Kidney (tissue), 14 donors: ENCODE results near the gene SLIT1. TPM values are rescaled to one million over a fixed set of nuclear protein-coding genes. Genes with fewer than 3 reads are reported as not detected.
A peak's percentile ranks its signal among the peaks of the same experiment; 100 is the strongest.

Experiments
- DNase-seq, 5 donors: peaks; one replicate each; pipeline ENCODE4 v3.0.0-alpha.2; 2013 to 2020
- FAIRE-seq: peaks from 2 replicates; lab custom pipeline; 2012; peaks lifted over from hg19 to GRCh38; lab: Jason Lieb, UNC
- H3K27ac ChIP-seq, 2 donors: one replicate each; pipeline ENCODE4 v1.7.0; 2013; ENCODE audit warnings: low read depth in 2 of 2, low read length in 2 of 2, inconsistent platforms in 1 of 2
- H3K27me3 ChIP-seq: one replicate; pipeline ENCODE4 v1.7.1; 2013; ENCODE audit warnings: low read length, inconsistent platforms; ENCODE audit not compliant: control insufficient read depth, insufficient read depth
- H3K36me3 ChIP-seq, 3 donors: one replicate each; pipeline versions ENCODE4 v1.7.0 to v1.7.1; 2013; ENCODE audit warnings: low read length in 3 of 3, control low read depth in 1 of 3, inconsistent platforms in 1 of 3; ENCODE audit not compliant: insufficient read depth in 3 of 3, control insufficient read depth in 2 of 3
- H3K4me1 ChIP-seq, 3 donors: one replicate each; pipeline versions ENCODE4 v1.7.0 to v1.7.1; 2013; ENCODE audit warnings: low read length in 3 of 3, inconsistent platforms in 1 of 3, low read depth in 1 of 3; ENCODE audit not compliant: control insufficient read depth in 2 of 3, insufficient read depth in 2 of 3
- H3K4me3 ChIP-seq, 3 donors: one replicate each; pipeline versions ENCODE4 v1.7.0 to v1.8.1; 2013; ENCODE audit warnings: low read length in 3 of 3, control low read depth in 1 of 3, inconsistent platforms in 1 of 3
- H3K9ac ChIP-seq, 3 donors: one replicate each; pipeline versions ENCODE4 v1.7.0 to v1.7.1; 2013; ENCODE audit warnings: low read length in 3 of 3, control low read depth in 1 of 3, inconsistent platforms in 1 of 3
- H3K9me3 ChIP-seq, 3 donors: one replicate each; pipeline versions ENCODE4 v1.7.0 to v1.7.1; 2013; ENCODE audit warnings: low read length in 3 of 3, control low read depth in 1 of 3, inconsistent platforms in 1 of 3; ENCODE audit not compliant: control insufficient read depth in 2 of 3, insufficient read depth in 1 of 3
- intact Hi-C: fragments of 100-400 bp; cut with DNase I; formaldehyde crosslinking; loops from one replicate; pipeline ENCODE4 v1.11.1; 2022
- polyA plus RNA-seq: library from polyadenylated mRNA; stranded (reverse); fragments of 350-450 nt; fragmentation: Illumina TruSeq; extraction: RNeasy Lipid Tissue Mini Kit (QIAGEN cat#74804); gene quantifications from one replicate; pipeline ENCODE4 v1.2.3, GENCODE V29; 2014; ENCODE audit warnings: low read depth, low replicate concordance; ENCODE audit not compliant: insufficient read depth
- total RNA-seq: library from RNA; stranded (reverse); fragmentation: NEBNext Ultra II Directional; extraction: Animal tissue kit (Norgen Biotek cat#: 25700); gene quantifications from one replicate; pipeline ENCODE4 v1.2.1, GENCODE V29; 2021
- TF ChIP-seq, protein P1 (sequence below): IDR thresholded peaks from 3 replicates; pipeline ENCODE4 v1.5.1; 2012; ENCODE audit warnings: mild to moderate bottlenecking, moderate library complexity, borderline replicate concordance; ENCODE audit not compliant: insufficient read depth; ENCODE audit errors: extremely low read depth
- donor health status: control.
- donor health status: control.
- donor health status: control.
- donor health status: control.
- donor health status: control.
- donor health status: DM: yes; HTN: yes; CAD: no.
- donor health status: Normal renal cell carcinoma (clear cell type).

Gene SLIT1
- total and polyA plus RNA-seq, 2 donors from 2014 or later = 0.06 to 0.35 TPM

GRCh38 chr10:97007417-97007816 lies 178.3 kb downstream of the SLIT1 start:
- Histone ChIP-seq H3K36me3 (no peaks in the 10 kb centered on the region), H3K9me3 (peaks cover 0 to 5% (median 0%) of the 10 kb centered on the region in 3 donors), H3K27ac (no peak overlapping the region), H3K4me3 (no peak overlapping the region), H3K9ac (no peak overlapping the region), H3K4me1 (no peaks in the 10 kb centered on the region), H3K27me3 (no peaks in the 10 kb centered on the region)
- FAIRE-seq = no peak
- no peak for DNase-seq
- intact Hi-C loops = no loop called here
- TF ChIP-seq, protein P1, sequence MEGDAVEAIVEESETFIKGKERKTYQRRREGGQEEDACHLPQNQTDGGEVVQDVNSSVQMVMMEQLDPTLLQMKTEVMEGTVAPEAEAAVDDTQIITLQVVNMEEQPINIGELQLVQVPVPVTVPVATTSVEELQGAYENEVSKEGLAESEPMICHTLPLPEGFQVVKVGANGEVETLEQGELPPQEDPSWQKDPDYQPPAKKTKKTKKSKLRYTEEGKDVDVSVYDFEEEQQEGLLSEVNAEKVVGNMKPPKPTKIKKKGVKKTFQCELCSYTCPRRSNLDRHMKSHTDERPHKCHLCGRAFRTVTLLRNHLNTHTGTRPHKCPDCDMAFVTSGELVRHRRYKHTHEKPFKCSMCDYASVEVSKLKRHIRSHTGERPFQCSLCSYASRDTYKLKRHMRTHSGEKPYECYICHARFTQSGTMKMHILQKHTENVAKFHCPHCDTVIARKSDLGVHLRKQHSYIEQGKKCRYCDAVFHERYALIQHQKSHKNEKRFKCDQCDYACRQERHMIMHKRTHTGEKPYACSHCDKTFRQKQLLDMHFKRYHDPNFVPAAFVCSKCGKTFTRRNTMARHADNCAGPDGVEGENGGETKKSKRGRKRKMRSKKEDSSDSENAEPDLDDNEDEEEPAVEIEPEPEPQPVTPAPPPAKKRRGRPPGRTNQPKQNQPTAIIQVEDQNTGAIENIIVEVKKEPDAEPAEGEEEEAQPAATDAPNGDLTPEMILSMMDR = no peak

DNA sequence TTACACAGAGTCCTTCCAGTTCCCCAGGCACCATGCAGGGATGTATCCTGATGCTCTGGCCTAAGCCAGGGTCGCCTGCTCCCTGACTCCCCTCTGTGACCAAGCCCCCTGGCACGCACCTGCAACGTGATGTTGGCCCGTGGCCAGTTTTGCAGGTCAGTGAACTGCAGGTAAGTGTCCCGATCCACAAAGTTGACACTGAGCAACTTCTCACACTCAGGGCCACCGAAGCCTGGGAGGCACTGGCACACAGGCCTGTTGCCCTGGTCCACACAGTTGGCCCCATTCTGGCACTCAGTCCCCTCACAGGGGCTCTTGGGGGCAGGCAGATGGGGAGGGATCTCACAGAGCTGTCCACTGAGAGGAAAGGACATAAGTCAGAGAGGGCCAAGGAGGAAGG lies 179.4 kb downstream of the SLIT1 start:
- no peak overlapping the region for H3K4me3 ChIP-seq
- H3K36me3 ChIP-seq = no peaks in the 10 kb centered on the region
- DNase-seq (peak in 1 of 5 donors; percentile 58), FAIRE-seq (no peak)
- H3K27me3 ChIP-seq = no peaks in the 10 kb centered on the region
- peaks cover 0 to 5% (median 0%) of the 10 kb centered on the region in 3 donors for H3K9me3 ChIP-seq
- no peaks in the 10 kb centered on the region for H3K4me1 ChIP-seq
- H3K27ac ChIP-seq = no peak overlapping the region
- intact Hi-C loops = no loop called here
- H3K9ac ChIP-seq = no peak overlapping the region
- TF ChIP-seq, protein P1 = no peak

DNA sequence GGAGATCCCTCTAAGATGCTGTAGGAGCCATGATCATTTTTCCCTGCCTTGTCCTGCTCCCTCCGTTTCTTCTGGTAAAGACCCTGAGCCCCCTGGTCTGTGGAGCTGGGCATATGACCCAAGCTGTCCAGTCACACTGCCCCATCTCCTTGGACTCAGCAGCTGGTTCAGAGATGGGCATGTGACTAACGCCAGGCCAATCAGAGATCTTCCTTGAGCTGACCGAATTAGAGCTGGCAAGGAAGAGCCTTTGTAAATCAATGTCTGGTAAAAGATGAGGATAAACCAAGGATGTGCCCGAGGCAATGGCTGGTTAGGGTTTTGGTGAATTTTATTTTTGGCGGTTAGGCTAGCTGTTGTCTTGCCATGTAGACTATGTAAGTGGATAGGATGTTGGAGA lies 180.4 kb downstream of the SLIT1 start:
- Histone ChIP-seq H3K4me1 (no peaks in the 10 kb centered on the region), H3K9ac (no peak overlapping the region), H3K9me3 (peaks cover 0 to 5% (median 0%) of the 10 kb centered on the region in 3 donors), H3K4me3 (no peak overlapping the region), H3K27ac (no peak overlapping the region), H3K27me3 (no peaks in the 10 kb centered on the region), H3K36me3 (no peaks in the 10 kb centered on the region)
- FAIRE-seq = no peak
- intact Hi-C loops = no loop called here
- no peak for DNase-seq
- TF ChIP-seq, protein P1 = no peak

DNA sequence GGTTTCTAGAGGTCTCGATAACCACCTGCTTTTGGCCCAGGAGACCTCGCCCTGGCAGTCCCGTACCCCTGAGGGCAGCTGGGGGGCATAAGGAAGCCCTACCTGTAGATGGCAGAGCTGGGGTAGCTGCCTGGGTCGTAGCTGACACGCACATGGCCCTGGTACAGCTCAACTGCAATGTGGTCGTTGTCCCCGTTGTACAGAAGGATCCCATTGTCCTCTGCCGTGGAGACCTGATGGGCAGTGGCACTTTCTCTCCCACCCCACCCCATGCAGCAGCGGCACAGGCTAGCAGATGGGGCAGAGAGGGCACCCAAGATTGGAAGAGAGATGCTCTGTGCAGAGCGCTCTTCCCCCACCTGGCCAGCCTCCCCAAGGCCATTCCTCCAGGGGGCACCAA lies 181.2 kb downstream of the SLIT1 start:
- TF ChIP-seq, protein P1 = no peak
- Histone ChIP-seq H3K9ac (no peak overlapping the region), H3K4me1 (no peaks in the 10 kb centered on the region), H3K4me3 (no peak overlapping the region), H3K9me3 (peaks cover 0 to 5% (median 0%) of the 10 kb centered on the region in 3 donors), H3K27ac (no peak overlapping the region), H3K36me3 (no peaks in the 10 kb centered on the region), H3K27me3 (no peaks in the 10 kb centered on the region)
- intact Hi-C loops = no loop called here
- FAIRE-seq = no peak
- no peak for DNase-seq
